HEK293 (cell line): ENCODE results near the gene CLASP1.
A peak's percentile ranks its signal among the peaks of the same experiment; 100 is the strongest.

Experiments used
- HOXA7 ChIP-seq: sonication (generic); formaldehyde crosslinking; IDR thresholded peaks from 2 replicates; pipeline ENCODE4 v1.8.1; 2022; ENCODE audit warnings: missing genetic modification reagents, borderline replicate concordance
- OVOL3 ChIP-seq: fragments of 450-650 bp; formaldehyde crosslinking; IDR thresholded peaks from 2 replicates; pipeline ENCODE4 v1.5.1; 2016; ENCODE audit warnings: missing biosample characterization, missing genetic modification characterization
- PRDM10 ChIP-seq: fragments of 450-650 bp; formaldehyde crosslinking; IDR thresholded peaks from 2 replicates; pipeline ENCODE4 v1.5.1; 2016; ENCODE audit warnings: missing biosample characterization, missing genetic modification characterization
- RBAK ChIP-seq: fragments of 450-650 bp; formaldehyde crosslinking; IDR thresholded peaks from 2 replicates; pipeline ENCODE4 v1.5.1; 2016; ENCODE audit warnings: missing biosample characterization, missing genetic modification characterization
- SCRT2 ChIP-seq: fragments of 450-650 bp; formaldehyde crosslinking; IDR thresholded peaks from 2 replicates; pipeline ENCODE4 v1.5.1; 2016; ENCODE audit warnings: missing biosample characterization, missing genetic modification characterization
- TSHZ1 ChIP-seq: fragments of 450-650 bp; formaldehyde crosslinking; IDR thresholded peaks from 2 replicates; pipeline ENCODE4 v1.5.1; 2016; ENCODE audit warnings: missing biosample characterization, missing genetic modification characterization, borderline replicate concordance
- ZFP41 ChIP-seq: fragments of 450-650 bp; formaldehyde crosslinking; IDR thresholded peaks from 2 replicates; pipeline ENCODE4 v1.5.1; 2016; ENCODE audit warnings: missing biosample characterization, missing genetic modification characterization, borderline replicate concordance
- ZFP69B ChIP-seq: fragments of 450-650 bp; formaldehyde crosslinking; IDR thresholded peaks from 2 replicates; pipeline ENCODE4 v1.5.1; 2016; ENCODE audit warnings: missing biosample characterization, missing genetic modification characterization
- ZNF138 ChIP-seq: fragments of 450-650 bp; formaldehyde crosslinking; IDR thresholded peaks from 2 replicates; pipeline ENCODE4 v1.5.1; 2016; ENCODE audit warnings: missing biosample characterization, missing genetic modification characterization, borderline replicate concordance
- ZNF140 ChIP-seq: fragments of 450-650 bp; formaldehyde crosslinking; IDR thresholded peaks from 2 replicates; pipeline ENCODE4 v1.5.1; 2016; ENCODE audit warnings: missing biosample characterization, missing genetic modification characterization
- ZNF146 ChIP-seq: fragments of 450-650 bp; formaldehyde crosslinking; IDR thresholded peaks from 2 replicates; pipeline ENCODE4 v1.5.1; 2016; ENCODE audit warnings: missing biosample characterization, missing genetic modification characterization
- ZNF148 ChIP-seq: fragments of 450-650 bp; formaldehyde crosslinking; IDR thresholded peaks from 2 replicates; pipeline ENCODE4 v1.5.0; 2017; ENCODE audit warnings: missing biosample characterization, missing genetic modification characterization, borderline replicate concordance
- ZNF175 ChIP-seq: fragments of 450-650 bp; formaldehyde crosslinking; IDR thresholded peaks from 2 replicates; pipeline ENCODE4 v1.5.1; 2016; ENCODE audit warnings: missing biosample characterization, missing genetic modification characterization
- ZNF18 ChIP-seq: fragments of 450-650 bp; formaldehyde crosslinking; IDR thresholded peaks from 2 replicates; pipeline ENCODE4 v1.5.1; 2016; ENCODE audit warnings: missing biosample characterization, missing genetic modification characterization
- ZNF24 ChIP-seq: fragments of 450-650 bp; formaldehyde crosslinking; IDR thresholded peaks from 2 replicates; pipeline ENCODE4 v1.5.1; 2016; ENCODE audit warnings: missing biosample characterization, missing genetic modification characterization
- ZNF302 ChIP-seq: fragments of 450-650 bp; formaldehyde crosslinking; IDR thresholded peaks from 2 replicates; pipeline ENCODE4 v1.5.1; 2016; ENCODE audit warnings: missing biosample characterization, missing genetic modification characterization, low read depth
- ZNF366 ChIP-seq: fragments of 450-650 bp; formaldehyde crosslinking; conservative IDR thresholded peaks from 2 replicates; pipeline ENCODE4 v1.5.1; 2016; ENCODE audit warnings: missing biosample characterization, missing genetic modification characterization
- ZNF398 ChIP-seq: fragments of 450-650 bp; formaldehyde crosslinking; IDR thresholded peaks from 2 replicates; pipeline ENCODE4 v1.5.1; 2017; ENCODE audit warnings: missing biosample characterization, missing genetic modification characterization
- ZNF404 ChIP-seq: fragments of 450-650 bp; formaldehyde crosslinking; IDR thresholded peaks from 2 replicates; pipeline ENCODE4 v1.5.1; 2017; ENCODE audit warnings: missing biosample characterization, missing genetic modification characterization
- ZNF560 ChIP-seq: fragments of 450-650 bp; formaldehyde crosslinking; IDR thresholded peaks from 2 replicates; pipeline ENCODE4 v1.5.1; 2017; ENCODE audit warnings: missing biosample characterization, missing genetic modification characterization, borderline replicate concordance
- ZNF561 ChIP-seq: fragments of 450-650 bp; IDR thresholded peaks from 2 replicates; pipeline ENCODE4 v1.5.1; 2018; ENCODE audit warnings: missing biosample characterization, missing genetic modification characterization, borderline replicate concordance
- ZNF580 ChIP-seq: fragments of 450-650 bp; formaldehyde crosslinking; IDR thresholded peaks from 2 replicates; pipeline ENCODE4 v1.5.1; 2016; ENCODE audit warnings: missing biosample characterization, missing genetic modification characterization
- ZNF707 ChIP-seq: fragments of 450-650 bp; formaldehyde crosslinking; IDR thresholded peaks from 2 replicates; pipeline ENCODE4 v1.5.1; 2016; ENCODE audit warnings: missing biosample characterization, missing genetic modification characterization
- ZNF792 ChIP-seq: fragments of 450-650 bp; formaldehyde crosslinking; IDR thresholded peaks from 2 replicates; pipeline ENCODE4 v1.5.1; 2016; ENCODE audit warnings: missing biosample characterization, missing genetic modification characterization
- ZNF843 ChIP-seq: fragments of 450-650 bp; formaldehyde crosslinking; IDR thresholded peaks from 2 replicates; pipeline ENCODE4 v1.5.1; 2016; ENCODE audit warnings: missing biosample characterization, missing genetic modification characterization
- ZSCAN4 ChIP-seq: fragments of 450-650 bp; formaldehyde crosslinking; IDR thresholded peaks from 2 replicates; pipeline ENCODE4 v1.5.1; 2017; ENCODE audit warnings: missing biosample characterization, missing genetic modification characterization

Gene CLASP1

GRCh38 chr2:121489284-121489683, 160.0 kb downstream of the CLASP1 start (continued):
- no peak for TF ChIP-seq ZNF148 (tag by site-specific recombination)
- TF ChIP-seq ZNF140 (tag by site-specific recombination) = no peak
- no peak for TF ChIP-seq ZNF302 (tag by site-specific recombination)
- TF ChIP-seq ZNF146 (tag by site-specific recombination) = no peak
- TF ChIP-seq ZNF707 (tag by site-specific recombination) = no peak
- TF ChIP-seq HOXA7 (CRISPR knock-in tag) = no peak
- TF ChIP-seq ZNF792 = no peak
- TF ChIP-seq ZFP69B (tag by site-specific recombination) = 0 out of 2 replicates have a peak, but pooled peaks have one; percentile 14
- no peak for TF ChIP-seq PRDM10
- TF ChIP-seq ZFP41 = no peak
- no peak for TF ChIP-seq ZNF138
- no peak for TF ChIP-seq RBAK (tag by site-specific recombination)
- TF ChIP-seq ZNF398 = no peak
- TF ChIP-seq OVOL3 (tag by site-specific recombination) = no peak
- no peak for TF ChIP-seq ZNF580
- TF ChIP-seq ZNF366 (tag by site-specific recombination) = 0 out of 2 replicates have a peak, but pooled peaks have one; percentile 31
- no peak for TF ChIP-seq ZSCAN4 (tag by site-specific recombination)
- peak; percentile 88 for TF ChIP-seq SCRT2 (tag by site-specific recombination)
- TF ChIP-seq ZNF843 (tag by site-specific recombination) = no peak
- no peak for TF ChIP-seq TSHZ1 (tag by site-specific recombination)
- no peak for TF ChIP-seq ZNF404 (tag by site-specific recombination)
- TF ChIP-seq ZNF18 (tag by site-specific recombination) = 0 out of 2 replicates have a peak, but pooled peaks have one; percentile 33
- no peak for TF ChIP-seq ZNF561 (tag by site-specific recombination)
- TF ChIP-seq ZNF175 = no peak
- 0 out of 2 replicates have a peak, but pooled peaks have one; percentile 28 for TF ChIP-seq ZNF24 (tag by site-specific recombination)
- no peak for TF ChIP-seq ZNF560 (tag by site-specific recombination)
